Neural cell (in vitro differentiated cells): ENCODE measurements around the gene SCARB2. TPM values are rescaled to one million over a fixed set of nuclear protein-coding genes. Genes with fewer than 3 reads are reported as not detected.
"Not testable (repeated sequence)": the region's sequence is repeated elsewhere in the genome, so short reads cannot be mapped to it uniquely, and the experiment has no call there.

Experiments
- H2AFZ ChIP-seq: fragments of 200-600, 300-800 bp; sonication (generic), shearing (Covaris generic); 2 replicates; pipeline ENCODE4 v1.6.0; 2014; ENCODE audit warnings: low read depth, mild to moderate bottlenecking, antibody characterized with exemption, low read length, moderate library complexity
- H3F3A ChIP-seq: fragments of 200-600 bp; shearing (Covaris generic); 2 replicates; pipeline ENCODE4 v1.6.1; 2016; ENCODE audit warnings: mild to moderate bottlenecking, moderate library complexity, mixed read lengths, antibody characterized with exemption, low read length; ENCODE audit not compliant: insufficient read depth, poor library complexity, severe bottlenecking
- H3K27ac ChIP-seq: fragments of 200-600, 300-800 bp; sonication (generic), shearing (Covaris generic); 2 replicates; pipeline ENCODE4 v1.5.1; 2014; ENCODE audit warnings: mild to moderate bottlenecking, low read length, moderate library complexity
- H3K27me3 ChIP-seq: fragments of 300-800, 200-600 bp; sonication (generic), shearing (Covaris generic); 2 replicates; pipeline ENCODE4 v1.6.0; 2014; ENCODE audit warnings: mild to moderate bottlenecking, low read depth, low read length, moderate library complexity; ENCODE audit not compliant: insufficient read depth
- H3K36me3 ChIP-seq: fragments of 300-800, 200-600 bp; sonication (generic), shearing (Covaris generic); 2 replicates; pipeline ENCODE4 v1.5.1; 2014; ENCODE audit warnings: mild to moderate bottlenecking, antibody characterized with exemption, low read length, moderate library complexity; ENCODE audit not compliant: insufficient read depth
- H3K4me2 ChIP-seq: fragments of 300-800, 200-600 bp; sonication (generic), shearing (Covaris generic); 2 replicates; pipeline ENCODE4 v1.6.0; 2014; ENCODE audit warnings: mild to moderate bottlenecking, low read length
- H3K4me3 ChIP-seq: fragments of 300-800, 200-600 bp; sonication (generic), shearing (Covaris generic); 2 replicates; pipeline ENCODE4 v1.5.1; 2014; ENCODE audit warnings: mild to moderate bottlenecking, low read length, moderate library complexity
- H3K79me2 ChIP-seq: fragments of 200-600 bp; shearing (Covaris generic); replicated peaks from 2 replicates; pipeline ENCODE4 v1.6.0; 2014; ENCODE audit warnings: mild to moderate bottlenecking, low read length, moderate library complexity; ENCODE audit not compliant: insufficient read depth
- H3K9ac ChIP-seq: fragments of 300-800, 200-600 bp; sonication (generic), shearing (Covaris generic); 2 replicates; pipeline ENCODE4 v1.6.1; 2016; ENCODE audit warnings: mild to moderate bottlenecking, low read length, mixed read lengths
- H3K9me2 ChIP-seq: fragments of 200-600 bp; shearing (Covaris generic); 2 replicates; pipeline ENCODE4 v1.6.1; 2016; ENCODE audit warnings: mild to moderate bottlenecking, low read length, mixed read lengths; ENCODE audit not compliant: insufficient read depth
- H3K9me3 ChIP-seq: fragments of 200-600, 300-800 bp; sonication (generic), shearing (Covaris generic); 2 replicates; pipeline ENCODE4 v1.6.1; 2016; ENCODE audit warnings: mild to moderate bottlenecking, mixed run types, low read length, moderate library complexity, mixed read lengths
- H4K20me1 ChIP-seq: fragments of 200-600 bp; shearing (Covaris generic); 2 replicates; pipeline ENCODE4 v1.6.1; 2016; ENCODE audit warnings: mild to moderate bottlenecking, mixed run types; ENCODE audit not compliant: insufficient read depth
- CTCF ChIP-seq: fragments of 450-650 bp; IDR thresholded peaks from 2 replicates; pipeline ENCODE4 v1.5.1; 2014; ENCODE audit warnings: antibody characterized with exemption, mild to moderate bottlenecking, moderate library complexity; ENCODE audit not compliant: poor library complexity, severe bottlenecking
- EP300 ChIP-seq: fragments of 450-650 bp; conservative IDR thresholded peaks from 2 replicates; pipeline ENCODE4 v1.6.1; 2014; ENCODE audit warnings: antibody characterized with exemption, mild to moderate bottlenecking, moderate library complexity; ENCODE audit not compliant: poor library complexity, severe bottlenecking
- EZH2 ChIP-seq: fragments of 200-600, 300-800 bp; shearing (Covaris generic), sonication (generic); IDR thresholded peaks from 2 replicates; pipeline ENCODE4 v1.6.1; 2014; ENCODE audit warnings: antibody characterized with exemption, low read length, borderline replicate concordance, mild to moderate bottlenecking; ENCODE audit not compliant: insufficient read depth, poor library complexity, severe bottlenecking
- MXI1 ChIP-seq: fragments of 450-650 bp; conservative IDR thresholded peaks from 2 replicates; pipeline ENCODE4 v1.6.1; 2014; ENCODE audit warnings: antibody characterized with exemption, mild to moderate bottlenecking; ENCODE audit not compliant: poor library complexity, severe bottlenecking
- POLR2AphosphoS5 ChIP-seq: IDR thresholded peaks from 2 replicates; pipeline ENCODE4 v1.6.1; 2012
- RAD21 ChIP-seq: fragments of 450-650 bp; conservative IDR thresholded peaks from 2 replicates; pipeline ENCODE4 v1.6.1; 2014; ENCODE audit warnings: antibody characterized with exemption, mild to moderate bottlenecking, moderate library complexity
- REST ChIP-seq: IDR thresholded peaks from 2 replicates; pipeline ENCODE4 v1.6.1; 2012; ENCODE audit warnings: borderline replicate concordance
- SMC3 ChIP-seq: fragments of 450-650 bp; conservative IDR thresholded peaks from 2 replicates; pipeline ENCODE4 v1.6.1; 2014; ENCODE audit warnings: antibody characterized with exemption, mild to moderate bottlenecking, moderate library complexity; ENCODE audit not compliant: poor library complexity
- TAF1 ChIP-seq: IDR thresholded peaks from 2 replicates; pipeline ENCODE4 v1.6.1; 2012; ENCODE audit warnings: low read depth
- polyA plus RNA-seq: library from polyadenylated mRNA; depleted of rRNA; stranded (reverse); fragments of >200 nt; gene quantifications from 2 replicates; pipeline ENCODE4 v1.2.3, GENCODE V29; 2014

SCARB2 gene
- polyA plus RNA-seq, 1 donor from 2014 or later: 256 TPM

GRCh38 chr4:76246852-76247251 lies 33.2 kb upstream of the SCARB2 start:
- H3K79me2 ChIP-seq: no peaks in the 10 kb centered on the region
- no peak overlapping the region for H3K9ac ChIP-seq
- TF ChIP-seq EP300 (no peak), RAD21 (no peak), SMC3 (no peak), TAF1 (no peak), MXI1 (no peak), EZH2 (no peak), POLR2AphosphoS5 (no peak), CTCF (no peak), REST (no peak)
- H3K4me3 ChIP-seq: no peak overlapping the region
- no peaks in the 10 kb centered on the region for H3K36me3 ChIP-seq
- no peaks in the 10 kb centered on the region for H4K20me1 ChIP-seq
- no peaks in the 10 kb centered on the region for H3K9me2 ChIP-seq
- H3K4me2 ChIP-seq: no peak overlapping the region
- no peak overlapping the region for H3K27ac ChIP-seq
- no peak overlapping the region for H2AFZ ChIP-seq
- no peaks in the 10 kb centered on the region for H3F3A ChIP-seq
- no peaks in the 10 kb centered on the region for H3K9me3 ChIP-seq
- H3K27me3 ChIP-seq: no peaks in the 10 kb centered on the region

GRCh38 chr4:76246025-76246424 lies 32.4 kb upstream of the SCARB2 start:
- Histone ChIP-seq H3K4me2 (no peak overlapping the region), H4K20me1 (no peaks in the 10 kb centered on the region), H3F3A (no peaks in the 10 kb centered on the region), H3K9me2 (no peaks in the 10 kb centered on the region), H3K4me3 (no peak overlapping the region), H3K9ac (no peak overlapping the region), H3K27me3 (no peaks in the 10 kb centered on the region), H3K36me3 (no peaks in the 10 kb centered on the region), H2AFZ (no peak overlapping the region), H3K27ac (no peak overlapping the region), H3K9me3 (no peaks in the 10 kb centered on the region), H3K79me2 (no peaks in the 10 kb centered on the region)
- TF ChIP-seq REST: no peak
- TF ChIP-seq EZH2: no peak
- TF ChIP-seq POLR2AphosphoS5: no peak
- no peak for TF ChIP-seq EP300
- no peak for TF ChIP-seq CTCF

- not testable (repeated sequence) for H2AFZ ChIP-seq, H3K9me2 ChIP-seq, H4K20me1 ChIP-seq, H3K4me2 ChIP-seq, H3K27ac ChIP-seq, H3K4me3 ChIP-seq, H3K27me3 ChIP-seq, H3K9me3 ChIP-seq, H3K9ac ChIP-seq, H3F3A ChIP-seq, H3K79me2 ChIP-seq, H3K36me3 ChIP-seq
These were observed 30.3 kb upstream of the SCARB2 start for GRCh38 chr4:76243877-76244276.
